HepG2 (cell line): ENCODE results near the gene KDM6B. TPM values are rescaled to one million over a fixed set of nuclear protein-coding genes. Genes with fewer than 3 reads are reported as not detected.

ENCODE experiments used
- ARNTL ChIP-seq: sonication (generic); formaldehyde crosslinking; IDR thresholded peaks from 2 replicates; pipeline ENCODE4 v1.4.0; 2020; ENCODE audit warnings: mild to moderate bottlenecking, missing genetic modification reagents
- DNMT1 ChIP-seq: sonication (generic); formaldehyde crosslinking; IDR thresholded peaks from 2 replicates; pipeline ENCODE4 v1.5.1; 2020; ENCODE audit warnings: mild to moderate bottlenecking, missing genetic modification reagents
- DZIP1 ChIP-seq: sonication (generic); formaldehyde crosslinking; IDR thresholded peaks from 2 replicates; pipeline ENCODE4 v1.5.0; 2020; ENCODE audit warnings: mild to moderate bottlenecking, missing genetic modification reagents
- MXI1 ChIP-seq: IDR thresholded peaks from 3 replicates; pipeline ENCODE4 v1.6.1; 2012; ENCODE audit warnings: low read depth, low read length, inconsistent platforms, borderline replicate concordance
- NKX3-1 ChIP-seq: sonication (generic); formaldehyde crosslinking; IDR thresholded peaks from 2 replicates; pipeline ENCODE4 v1.5.0; 2020; ENCODE audit warnings: missing genetic modification reagents
- RXRB ChIP-seq: IDR thresholded peaks from 2 replicates; pipeline ENCODE4 v1.6.1; 2016; ENCODE audit warnings: borderline replicate concordance, missing genetic modification reagents, missing compliant biosample characterization
- ZBTB4 ChIP-seq: sonication (generic); formaldehyde crosslinking; IDR thresholded peaks from 2 replicates; pipeline ENCODE4 v1.4.0; 2020; ENCODE audit warnings: missing genetic modification reagents, mild to moderate bottlenecking, borderline replicate concordance
- ZNF274 ChIP-seq: sonication (generic); formaldehyde crosslinking; IDR thresholded peaks from 2 replicates; pipeline ENCODE4 v1.5.1; 2020; ENCODE audit warnings: mild to moderate bottlenecking, missing genetic modification reagents
- ZNF782 ChIP-seq: sonication (generic); formaldehyde crosslinking; IDR thresholded peaks from 2 replicates; pipeline ENCODE4 v1.4.0; 2020; ENCODE audit warnings: missing genetic modification reagents, mild to moderate bottlenecking, borderline replicate concordance
- polyA plus RNA-seq, 8 experiments: library from polyadenylated mRNA; depleted of rRNA in 3 of 8; stranded (reverse) in 7 of 8; unstranded in 1 of 8; fragments of >200 nt; fragmentation: Illumina TruSeq in 4 of 8; extraction: Trizol in 4 of 8; gene quantifications; 2 replicates each; pipeline versions ENCODE4 v1.2.1 to v1.2.3, GENCODE V29; 2011 to 2016; ENCODE audit warnings: low read depth in 4 of 8, missing spikeins in 1 of 8, mixed read lengths in 1 of 8; ENCODE audit not compliant: insufficient read depth in 1 of 8
- total RNA-seq, 5 experiments: library from RNA; depleted of rRNA; stranded (reverse); fragments of >200 nt; fragmentation: Illumina TruSeq; extraction: Trizol; gene quantifications; 2 replicates each; pipeline ENCODE4 v1.2.3, GENCODE V29; 2016; ENCODE audit warnings: low read depth in 1 of 5
- TF ChIP-seq, protein P1 (sequence below): sonication (generic); formaldehyde crosslinking; IDR thresholded peaks from 2 replicates; pipeline ENCODE4 v1.9.0; 2022; ENCODE audit warnings: low read depth, missing genetic modification reagents
- TF ChIP-seq, protein P2 (sequence below): sonication (generic); formaldehyde crosslinking; IDR thresholded peaks from 2 replicates; pipeline ENCODE4 v1.4.0; 2020; ENCODE audit warnings: mild to moderate bottlenecking, missing genetic modification reagents

The KDM6B gene
- total and polyA plus RNA-seq, 2 of the 13 experiments (the other 11 are each of a cell fraction or from before 2014, with no cell fraction given): 1.3 to 2.1 TPM

DNA sequence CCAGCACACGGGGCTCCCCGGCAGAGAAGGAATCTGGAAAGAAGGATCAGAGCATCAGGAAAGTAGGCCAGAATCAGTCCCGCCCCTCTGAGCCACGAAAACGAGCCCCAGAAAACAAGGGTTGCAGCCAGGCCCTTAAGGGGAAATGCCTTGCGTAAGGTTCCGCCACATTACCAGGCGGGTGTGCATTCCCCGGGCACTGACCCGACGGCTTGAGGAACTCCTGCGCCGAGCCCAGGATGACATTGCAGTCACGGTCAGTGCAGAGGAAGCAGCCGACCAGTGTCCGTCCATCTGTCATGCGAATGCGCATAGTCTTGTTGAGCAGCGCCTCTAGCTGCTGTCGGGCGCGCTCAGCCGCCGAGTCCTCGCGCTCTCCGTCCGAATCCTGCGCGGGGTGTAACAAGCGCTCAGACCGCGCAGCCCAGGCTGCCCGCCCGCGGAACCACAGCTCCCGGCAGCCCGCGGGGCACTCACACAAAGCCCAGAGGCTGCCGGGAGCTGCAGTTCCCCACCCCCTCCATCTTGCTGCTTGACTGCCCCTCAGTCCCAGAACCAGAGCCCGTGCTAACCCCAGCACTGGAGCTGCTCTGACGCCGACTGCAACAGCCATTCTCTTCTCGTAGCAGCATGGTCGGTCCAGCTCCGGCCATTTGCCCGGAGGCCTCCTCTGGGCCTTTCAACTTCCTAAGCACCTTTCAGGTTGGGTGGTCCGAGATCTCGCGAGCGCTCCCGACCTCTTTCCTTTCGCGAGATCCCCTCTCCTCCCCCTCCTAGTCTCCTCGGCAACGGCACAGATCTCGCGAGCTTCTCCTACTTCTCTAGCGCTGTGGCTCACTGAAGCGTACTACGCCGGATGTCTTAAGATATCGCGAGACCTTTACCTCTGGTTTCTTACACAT is 23.0 kb downstream of the KDM6B start, which contains the start of gene NAA38 (continued):
- TF ChIP-seq, protein P1, sequence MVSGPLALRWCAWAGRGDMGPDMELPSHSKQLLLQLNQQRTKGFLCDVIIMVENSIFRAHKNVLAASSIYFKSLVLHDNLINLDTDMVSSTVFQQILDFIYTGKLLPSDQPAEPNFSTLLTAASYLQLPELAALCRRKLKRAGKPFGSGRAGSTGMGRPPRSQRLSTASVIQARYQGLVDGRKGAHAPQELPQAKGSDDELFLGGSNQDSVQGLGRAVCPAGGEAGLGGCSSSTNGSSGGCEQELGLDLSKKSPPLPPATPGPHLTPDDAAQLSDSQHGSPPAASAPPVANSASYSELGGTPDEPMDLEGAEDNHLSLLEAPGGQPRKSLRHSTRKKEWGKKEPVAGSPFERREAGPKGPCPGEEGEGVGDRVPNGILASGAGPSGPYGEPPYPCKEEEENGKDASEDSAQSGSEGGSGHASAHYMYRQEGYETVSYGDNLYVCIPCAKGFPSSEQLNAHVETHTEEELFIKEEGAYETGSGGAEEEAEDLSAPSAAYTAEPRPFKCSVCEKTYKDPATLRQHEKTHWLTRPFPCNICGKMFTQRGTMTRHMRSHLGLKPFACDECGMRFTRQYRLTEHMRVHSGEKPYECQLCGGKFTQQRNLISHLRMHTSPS (CRISPR knock-in tag): no peak
- no peak for TF ChIP-seq ZNF782 (CRISPR knock-in tag)
- no peak for TF ChIP-seq ZNF274 (CRISPR knock-in tag)
- TF ChIP-seq MXI1: peak; percentile 85; the same call in 2 of the 3 replicates
- 0 out of 2 replicates have a peak, but pooled peaks have one; percentile 20 for TF ChIP-seq NKX3-1 (CRISPR knock-in tag)
- TF ChIP-seq, protein P2, sequence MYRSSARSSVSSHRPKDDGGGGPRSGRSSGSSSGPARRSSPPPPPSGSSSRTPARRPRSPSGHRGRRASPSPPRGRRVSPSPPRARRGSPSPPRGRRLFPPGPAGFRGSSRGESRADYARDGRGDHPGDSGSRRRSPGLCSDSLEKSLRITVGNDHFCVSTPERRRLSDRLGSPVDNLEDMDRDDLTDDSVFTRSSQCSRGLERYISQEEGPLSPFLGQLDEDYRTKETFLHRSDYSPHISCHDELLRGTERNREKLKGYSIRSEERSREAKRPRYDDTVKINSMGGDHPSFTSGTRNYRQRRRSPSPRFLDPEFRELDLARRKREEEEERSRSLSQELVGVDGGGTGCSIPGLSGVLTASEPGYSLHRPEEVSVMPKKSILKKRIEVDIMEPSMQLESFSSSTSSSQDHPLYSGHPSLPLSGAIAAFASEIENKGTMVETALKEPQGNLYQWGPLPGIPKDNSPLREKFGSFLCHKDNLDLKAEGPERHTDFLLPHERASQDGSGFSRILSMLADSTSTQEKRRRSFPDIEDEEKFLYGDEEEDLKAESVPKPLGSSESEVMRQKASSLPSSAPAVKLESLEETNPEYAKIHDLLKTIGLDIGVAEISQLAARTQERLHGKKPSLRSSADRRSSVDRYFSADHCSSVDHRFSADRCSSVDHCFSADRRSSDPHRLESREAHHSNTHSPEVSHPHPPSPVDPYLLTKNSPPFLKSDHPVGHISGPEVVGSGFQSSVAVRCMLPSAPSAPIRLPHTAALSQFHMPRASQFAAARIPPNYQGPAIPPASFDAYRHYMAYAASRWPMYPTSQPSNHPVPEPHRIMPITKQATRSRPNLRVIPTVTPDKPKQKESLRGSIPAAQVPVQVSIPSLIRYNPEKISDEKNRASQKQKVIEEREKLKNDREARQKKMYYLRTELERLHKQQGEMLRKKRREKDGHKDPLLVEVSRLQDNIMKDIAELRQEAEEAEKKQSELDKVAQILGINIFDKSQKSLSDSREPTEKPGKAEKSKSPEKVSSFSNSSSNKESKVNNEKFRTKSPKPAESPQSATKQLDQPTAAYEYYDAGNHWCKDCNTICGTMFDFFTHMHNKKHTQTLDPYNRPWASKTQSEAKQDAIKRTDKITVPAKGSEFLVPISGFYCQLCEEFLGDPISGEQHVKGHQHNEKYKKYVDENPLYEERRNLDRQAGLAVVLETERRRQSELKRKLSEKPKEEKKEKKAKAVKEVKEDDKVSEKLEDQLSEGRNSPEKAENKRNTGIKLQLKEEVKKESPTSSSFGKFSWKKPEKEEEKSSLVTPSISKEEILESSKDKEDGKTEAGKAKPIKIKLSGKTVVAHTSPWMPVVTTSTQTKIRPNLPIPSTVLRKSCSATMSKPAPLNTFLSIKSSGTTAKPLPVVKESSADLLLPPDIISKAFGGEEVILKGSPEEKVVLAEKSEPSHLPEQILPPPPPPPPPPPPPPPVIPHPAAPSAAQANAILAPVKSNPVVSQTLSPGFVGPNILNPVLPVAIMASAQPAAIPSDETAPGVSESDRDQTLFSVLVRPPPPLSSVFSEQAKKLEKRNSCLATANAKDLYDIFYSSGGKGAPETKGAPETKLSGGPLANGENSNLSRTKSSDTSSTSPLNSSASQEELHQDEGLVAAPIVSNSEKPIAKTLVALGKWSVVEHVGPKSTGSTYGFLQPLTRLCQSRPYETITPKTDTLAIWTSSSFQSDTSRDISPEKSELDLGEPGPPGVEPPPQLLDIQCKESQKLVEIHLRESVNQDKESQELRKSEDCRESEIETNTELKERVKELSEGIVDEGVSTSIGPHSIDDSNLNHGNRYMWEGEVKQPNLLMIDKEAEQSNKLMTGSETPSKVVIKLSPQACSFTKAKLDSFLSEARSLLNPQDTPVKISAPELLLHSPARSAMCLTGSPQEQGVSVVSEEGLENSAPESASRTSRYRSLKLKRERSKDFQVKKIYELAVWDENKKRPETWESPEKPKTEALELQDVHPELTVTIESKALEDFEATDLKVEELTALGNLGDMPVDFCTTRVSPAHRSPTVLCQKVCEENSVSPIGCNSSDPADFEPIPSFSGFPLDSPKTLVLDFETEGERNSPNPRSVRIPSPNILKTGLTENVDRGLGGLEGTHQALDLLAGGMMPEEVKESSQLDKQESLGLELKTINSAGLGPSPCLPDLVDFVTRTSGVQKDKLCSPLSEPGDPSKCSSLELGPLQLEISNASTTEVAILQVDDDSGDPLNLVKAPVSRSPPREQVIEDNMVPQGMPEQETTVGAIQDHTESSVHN: no peak
- no peak for TF ChIP-seq ARNTL (CRISPR knock-in tag)
- 0 out of 2 replicates have a peak, but pooled peaks have one; percentile 84 for TF ChIP-seq DNMT1 (CRISPR knock-in tag)
- peak; percentile 8; the same call in 1 of the 2 replicates for TF ChIP-seq RXRB (CRISPR knock-in tag)
- TF ChIP-seq DZIP1: no peak
- TF ChIP-seq ZBTB4 (CRISPR knock-in tag): no peak
